Cardiac muscle cell (in vitro differentiated cells and primary cell): ENCODE results near the gene GPR153. TPM values are rescaled to one million over a fixed set of nuclear protein-coding genes. Genes with fewer than 3 reads are reported as not detected.

Experiments
- DNase-seq, 2 donors: peaks; one replicate each; pipeline versions ENCODE4 v3.0.0 to v3.0.0-alpha.2; 2010 to 2017; ENCODE audit warnings: low read depth in 1 of 2, low spot score in 1 of 2
- H3K27ac ChIP-seq: fragments of 200-600 bp; sonication (generic); 2 replicates; pipeline ENCODE4 v1.5.1; 2016
- H3K27me3 ChIP-seq: fragments of 200-600 bp; sonication (generic); 2 replicates; pipeline ENCODE4 v1.6.0; 2016; ENCODE audit warnings: control low read depth
- H3K36me3 ChIP-seq: fragments of 200-600 bp; sonication (generic); 2 replicates; pipeline ENCODE4 v1.5.1; 2016; ENCODE audit warnings: control low read depth
- H3K4me1 ChIP-seq: fragments of 200-600 bp; sonication (generic); 2 replicates; pipeline ENCODE4 v1.8.1; 2017; ENCODE audit warnings: low read depth, mild to moderate bottlenecking, mixed run types
- H3K4me3 ChIP-seq: fragments of 200-600 bp; sonication (generic); 2 replicates; pipeline ENCODE4 v1.5.1; 2016; ENCODE audit warnings: mild to moderate bottlenecking
- H3K9me3 ChIP-seq: fragments of 200-600 bp; sonication (generic); 2 replicates; pipeline ENCODE4 v1.5.1; 2017; ENCODE audit warnings: low read depth, mild to moderate bottlenecking, control low read depth
- CTCF ChIP-seq: IDR thresholded peaks from 2 replicates; pipeline ENCODE4 v1.5.1; 2012; ENCODE audit warnings: low read depth, mild to moderate bottlenecking, low read length
- polyA plus RNA-seq: library from polyadenylated mRNA; unstranded; fragments of >200 nt; fragmentation: Nextera tagmentation; extraction: Ambion mirVana; gene quantifications from 2 replicates; pipeline ENCODE4 v1.2.1, GENCODE V29; 2016
- total RNA-seq: library from RNA; depleted of rRNA; stranded (reverse); fragments of >200 nt; gene quantifications from 2 replicates; pipeline ENCODE4 v1.2.3, GENCODE V29; 2016

Gene GPR153
- total and polyA plus RNA-seq, 2 experiments from 2014 or later: 21.0 to 32.7 TPM

GRCh38 chr1:6246497-6247467, 14.1 kb downstream of the GPR153 start:
- H3K27ac ChIP-seq: no peak overlapping the region
- H3K36me3 ChIP-seq: no peaks in the 10 kb centered on the region
- H3K4me1 ChIP-seq: peaks cover 13% of the 10 kb centered on the region
- H3K9me3 ChIP-seq: no peaks in the 10 kb centered on the region
- no peak overlapping the region for H3K4me3 ChIP-seq
- TF ChIP-seq CTCF: peak; percentile 84
- H3K27me3 ChIP-seq: peaks cover 100% of the 10 kb centered on the region
- peak; percentile 83 to 89 for DNase-seq

- peak overlapping the region; percentile 24 for H3K4me3 ChIP-seq
- H3K4me1 ChIP-seq: peaks cover 17% of the 10 kb centered on the region
- TF ChIP-seq CTCF: no peak
- H3K27ac ChIP-seq: no peak overlapping the region
- no peaks in the 10 kb centered on the region for H3K36me3 ChIP-seq
- no peaks in the 10 kb centered on the region for H3K9me3 ChIP-seq
- H3K27me3 ChIP-seq: peaks cover 100% of the 10 kb centered on the region
- DNase-seq: no peak
Measured at GRCh38 chr1:6245869-6246496, 14.9 kb downstream of the GPR153 start.

- Histone ChIP-seq H3K27me3 (peaks cover 100% of the 10 kb centered on the region), H3K27ac (no peak overlapping the region), H3K9me3 (no peaks in the 10 kb centered on the region), H3K36me3 (no peaks in the 10 kb centered on the region), H3K4me1 (peaks cover 17% of the 10 kb centered on the region), H3K4me3 (peak overlapping the region; percentile 24)
- DNase-seq: peak; percentile 88 to 92
- TF ChIP-seq CTCF: peak; percentile 87
Measured at GRCh38 chr1:6245086-6245868, 15.6 kb downstream of the GPR153 start.

- no peak for TF ChIP-seq CTCF
- Histone ChIP-seq H3K27me3 (peaks cover 99% of the 10 kb centered on the region), H3K4me3 (no peak overlapping the region)
Measured at GRCh38 chr1:6244401-6245049, 16.4 kb downstream of the GPR153 start.

GRCh38 chr1:6243993-6244392, 16.9 kb downstream of the GPR153 start, which contains the start of gene HES3:
TSS of gene HES3 (plus strand) at chr1:6244179. CDS start at chr1:6244366, 187 bp downstream.
- H3K4me3 ChIP-seq: no peak within 1 kb of the TSS
- TF ChIP-seq CTCF: no peak
- DNase-seq: no peak

More at GRCh38 chr1:6244401-6245049, 16.4 kb downstream of the GPR153 start:
- Histone ChIP-seq H3K27ac (no peak overlapping the region), H3K4me1 (peaks cover 17% of the 10 kb centered on the region), H3K36me3 (no peaks in the 10 kb centered on the region), H3K9me3 (no peaks in the 10 kb centered on the region)
- no peak for DNase-seq

More at GRCh38 chr1:6243993-6244392, 16.9 kb downstream of the GPR153 start, which contains the start of gene HES3:
- Histone ChIP-seq H3K4me1 (peaks cover 17% of the 10 kb centered on the region), H3K36me3 (no peaks in the 10 kb centered on the region), H3K9me3 (no peaks in the 10 kb centered on the region), H3K27me3 (peaks cover 99% of the 10 kb centered on the region), H3K27ac (no peak within 1 kb of the TSS)
